NCI-H2081 treated with DMSO at 0.1 percent for 48 hours (cell line): ENCODE data around the gene ADGRF3.
"Not testable (repeated sequence)": the region's sequence is repeated elsewhere in the genome, so short reads cannot be mapped to it uniquely, and the experiment has no call there.

ENCODE experiments used
- DNase-seq: peaks from one replicate; lab custom pipeline; 2025; lab: John Stamatoyannopoulos, UW

The ADGRF3 gene

GRCh38 chr2:26316845-26317244 is 29.7 kb downstream of the ADGRF3 start:
- DNase-seq: no peak

GRCh38 chr2:26316041-26316440 is 30.5 kb downstream of the ADGRF3 start:
- no peak for DNase-seq

GRCh38 chr2:26314243-26314642 is 32.3 kb downstream of the ADGRF3 start:
- DNase-seq: no peak

- no peak for DNase-seq
Measured at GRCh38 chr2:26313446-26313845, 33.1 kb downstream of the ADGRF3 start.

GRCh38 chr2:26312471-26312870 is 34.1 kb downstream of the ADGRF3 start:
- DNase-seq: no peak

GRCh38 chr2:26309921-26310320 is 36.7 kb downstream of the ADGRF3 start:
- no peak for DNase-seq

- DNase-seq: no peak
Measured at GRCh38 chr2:26305540-26305939, 41.0 kb downstream of the ADGRF3 start.

- DNase-seq: not testable (repeated sequence)
Measured at GRCh38 chr2:26305094-26305493, 41.5 kb downstream of the ADGRF3 start.

- DNase-seq: no peak
Measured at GRCh38 chr2:26302846-26303245, 43.7 kb downstream of the ADGRF3 start.

- no peak for DNase-seq
Measured at GRCh38 chr2:26300234-26300925, 46.2 kb downstream of the ADGRF3 start.

GRCh38 chr2:26299471-26300101 is 47.0 kb downstream of the ADGRF3 start:
- DNase-seq: no peak

GRCh38 chr2:26298638-26299393 is 47.8 kb downstream of the ADGRF3 start:
- no peak for DNase-seq

GRCh38 chr2:26298286-26298637 is 48.3 kb downstream of the ADGRF3 start:
- no peak for DNase-seq

GRCh38 chr2:26297061-26297460 is 49.5 kb downstream of the ADGRF3 start:
- no peak for DNase-seq

- no peak for DNase-seq
Measured at GRCh38 chr2:26295511-26295910, 51.1 kb downstream of the ADGRF3 start.

GRCh38 chr2:26292646-26293045 is 53.9 kb downstream of the ADGRF3 start:
- no peak for DNase-seq

- no peak for DNase-seq
Measured at GRCh38 chr2:26290001-26290400, 56.6 kb downstream of the ADGRF3 start.

- DNase-seq: no peak
Measured at GRCh38 chr2:26285931-26286330, 60.7 kb downstream of the ADGRF3 start.

GRCh38 chr2:26284132-26284531 is 62.5 kb downstream of the ADGRF3 start:
- no peak for DNase-seq

GRCh38 chr2:26283606-26284005 is 63.0 kb downstream of the ADGRF3 start:
- no peak for DNase-seq

- DNase-seq: no peak
Measured at GRCh38 chr2:26281226-26281625, 65.4 kb downstream of the ADGRF3 start.

- DNase-seq: no peak
Measured at GRCh38 chr2:26279886-26280285, 66.7 kb downstream of the ADGRF3 start.
